Caco-2 (cell line): ENCODE data around the gene LRP1B. TPM values are rescaled to one million over a fixed set of nuclear protein-coding genes. Genes with fewer than 3 reads are reported as not detected.
"Not testable (repeated sequence)": the region's sequence is repeated elsewhere in the genome, so short reads cannot be mapped to it uniquely, and the experiment has no call there.

Experiments used
- BruUV-seq: library from RNA; stranded (reverse); fragments of 400-500 nt; replicated peaks from 2 replicates; lab custom pipeline; 2021; lab: Mats Ljungman, UMichigan
- CTCF ChIA-PET: fragments of 300-600 bp; sonication (Branson Sonifier 250); formaldehyde crosslinking; loops from one replicate; lab custom pipeline; 2022; ENCODE audit warnings: antibody characterized with exemption; lab: Charles Lee
- POLR2A ChIA-PET: fragments of 300-600 bp; sonication (Branson Sonifier 250); formaldehyde crosslinking; loops from one replicate; lab custom pipeline; 2022; ENCODE audit warnings: antibody characterized with exemption; lab: Charles Lee
- DNase-seq, 2 experiments: peaks; one replicate each; pipeline versions ENCODE4 v3.0.0 to v3.0.0-alpha.2; 2020 to 2022
- H3K27me3 ChIP-seq: replicated peaks from 2 replicates; pipeline ENCODE4 v1.6.0; 2011; ENCODE audit warnings: low read length; ENCODE audit not compliant: control insufficient read depth, insufficient read depth
- H3K36me3 ChIP-seq: 2 replicates; pipeline ENCODE4 v1.5.1; 2011; ENCODE audit warnings: low read length; ENCODE audit not compliant: control insufficient read depth, insufficient read depth
- H3K4me1 ChIP-seq: fragments of 250-450 bp; sonication (Bioruptor Pico); 2 replicates; pipeline ENCODE4 v1.5.1; 2020; ENCODE audit warnings: mild to moderate bottlenecking
- H3K4me3 ChIP-seq: 2 replicates; pipeline ENCODE4 v1.5.1; 2011; ENCODE audit warnings: low read depth, mild to moderate bottlenecking, control low read depth, low read length
- H3K9me3 ChIP-seq: fragments of 250-450 bp; sonication (Bioruptor Pico); 2 replicates; pipeline ENCODE4 v1.5.1; 2020; ENCODE audit warnings: mild to moderate bottlenecking, moderate library complexity
- H3K27ac Mint-ChIP-seq: one replicate; pipeline ENCODE4 v1.8.0; 2022; ENCODE audit warnings: mixed read lengths; ENCODE audit not compliant: unreplicated experiment
- H3K27me3 Mint-ChIP-seq: one replicate; pipeline ENCODE4 v1.8.0; 2022; ENCODE audit warnings: mixed read lengths; ENCODE audit not compliant: insufficient read depth, unreplicated experiment
- H3K36me3 Mint-ChIP-seq: one replicate; pipeline ENCODE4 v1.8.0; 2022; ENCODE audit warnings: mild to moderate bottlenecking, mixed read lengths; ENCODE audit not compliant: insufficient read depth, unreplicated experiment
- H3K4me1 Mint-ChIP-seq: one replicate; pipeline ENCODE4 v1.8.0; 2022; ENCODE audit warnings: low read depth, mixed read lengths; ENCODE audit not compliant: unreplicated experiment
- H3K4me3 Mint-ChIP-seq: one replicate; pipeline ENCODE4 v1.8.0; 2022; ENCODE audit warnings: mild to moderate bottlenecking, moderate library complexity, mixed read lengths; ENCODE audit not compliant: unreplicated experiment
- H3K9me3 Mint-ChIP-seq: one replicate; pipeline ENCODE4 v1.8.0; 2022; ENCODE audit warnings: mixed read lengths; ENCODE audit not compliant: unreplicated experiment
- intact Hi-C: fragments of 100-400 bp; cut with micrococcal nuclease; formaldehyde crosslinking; loops from one replicate; pipeline ENCODE4 v1.10.0; 2022; ENCODE audit not compliant: unreplicated experiment
- total RNA-seq: library from RNA; stranded (reverse); gene quantifications from 2 replicates; pipeline ENCODE4 v1.2.3, GENCODE V29; 2022
- TF ChIP-seq, protein P1 (sequence below), 2 experiments: fragments of 200-600 bp in 1 of 2; IDR thresholded peaks; 1 replicate in 1 of 2; 2 replicates in 1 of 2; pipeline versions ENCODE4 v1.5.1 to v1.8.0; 2011 to 2022; ENCODE audit warnings: antibody characterized with exemption in 1 of 2, control low read depth in 1 of 2, inconsistent platforms in 1 of 2, low read depth in 1 of 2, low read length in 1 of 2, mild to moderate bottlenecking in 1 of 2, moderate library complexity in 1 of 2; ENCODE audit not compliant: insufficient read depth in 1 of 2, severe bottlenecking in 1 of 2, unreplicated experiment in 1 of 2

Gene LRP1B
- total RNA-seq, 1 experiment from 2014 or later, result not detected

GRCh38 chr2:141182246-141182645, 948.6 kb downstream of the LRP1B start:
- Mint-ChIP-seq H3K9me3 (no peaks in the 10 kb centered on the region), H3K27me3 (no peaks in the 10 kb centered on the region), H3K36me3 (no peaks in the 10 kb centered on the region), H3K4me1 (no peaks in the 10 kb centered on the region), H3K4me3 (no peak overlapping the region), H3K27ac (no peak overlapping the region)
- no peaks in the 10 kb centered on the region for H3K4me1 ChIP-seq
- no TSS peak for BruUV-seq
- TF ChIP-seq, protein P1, sequence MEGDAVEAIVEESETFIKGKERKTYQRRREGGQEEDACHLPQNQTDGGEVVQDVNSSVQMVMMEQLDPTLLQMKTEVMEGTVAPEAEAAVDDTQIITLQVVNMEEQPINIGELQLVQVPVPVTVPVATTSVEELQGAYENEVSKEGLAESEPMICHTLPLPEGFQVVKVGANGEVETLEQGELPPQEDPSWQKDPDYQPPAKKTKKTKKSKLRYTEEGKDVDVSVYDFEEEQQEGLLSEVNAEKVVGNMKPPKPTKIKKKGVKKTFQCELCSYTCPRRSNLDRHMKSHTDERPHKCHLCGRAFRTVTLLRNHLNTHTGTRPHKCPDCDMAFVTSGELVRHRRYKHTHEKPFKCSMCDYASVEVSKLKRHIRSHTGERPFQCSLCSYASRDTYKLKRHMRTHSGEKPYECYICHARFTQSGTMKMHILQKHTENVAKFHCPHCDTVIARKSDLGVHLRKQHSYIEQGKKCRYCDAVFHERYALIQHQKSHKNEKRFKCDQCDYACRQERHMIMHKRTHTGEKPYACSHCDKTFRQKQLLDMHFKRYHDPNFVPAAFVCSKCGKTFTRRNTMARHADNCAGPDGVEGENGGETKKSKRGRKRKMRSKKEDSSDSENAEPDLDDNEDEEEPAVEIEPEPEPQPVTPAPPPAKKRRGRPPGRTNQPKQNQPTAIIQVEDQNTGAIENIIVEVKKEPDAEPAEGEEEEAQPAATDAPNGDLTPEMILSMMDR (IDR thresholded peaks at IDR 0.05; ENCODE audit: insufficient read depth in 1 of 2, low read depth in 1 of 2, low read length in 1 of 2, severe bottlenecking in 1 of 2, unreplicated experiment in 1 of 2), result no peak
- no peaks in the 10 kb centered on the region for H3K9me3 ChIP-seq
- no peaks in the 10 kb centered on the region for H3K27me3 ChIP-seq
- no peak for DNase-seq
- ChIA-PET CTCF (no interaction called here), POLR2A (no interaction called here)
- intact Hi-C loops, result no loop called here
- no peaks in the 10 kb centered on the region for H3K36me3 ChIP-seq
- no peak overlapping the region for H3K4me3 ChIP-seq

DNA sequence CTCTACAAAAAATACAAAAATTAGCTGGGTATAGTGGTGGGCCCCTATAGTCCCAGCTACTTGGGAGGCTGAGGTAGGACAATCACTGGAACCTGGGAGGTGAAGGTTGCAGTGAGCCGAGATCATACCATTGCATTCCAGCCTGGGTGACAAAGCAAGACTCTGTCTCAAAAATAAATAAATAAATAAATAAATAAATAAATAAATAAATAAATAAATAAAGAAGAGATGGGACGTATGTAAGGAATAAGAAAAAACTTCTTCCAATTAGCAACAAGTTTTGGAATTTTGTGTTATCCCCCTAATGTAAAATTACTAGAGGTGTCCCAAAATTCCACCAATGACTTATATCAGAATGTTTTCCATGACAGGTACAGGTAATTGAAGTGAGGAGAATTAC, 961.7 kb downstream of the LRP1B start:
- H3K27me3 ChIP-seq, H3K9me3 Mint-ChIP-seq, POLR2A ChIA-PET, CTCF ChIA-PET, H3K4me1 Mint-ChIP-seq, H3K27ac Mint-ChIP-seq, H3K4me1 ChIP-seq, H3K4me3 ChIP-seq, intact Hi-C loops, DNase-seq, H3K4me3 Mint-ChIP-seq, H3K27me3 Mint-ChIP-seq, H3K9me3 ChIP-seq, H3K36me3 ChIP-seq, H3K36me3 Mint-ChIP-seq, BruUV-seq: not testable (repeated sequence)

DNA sequence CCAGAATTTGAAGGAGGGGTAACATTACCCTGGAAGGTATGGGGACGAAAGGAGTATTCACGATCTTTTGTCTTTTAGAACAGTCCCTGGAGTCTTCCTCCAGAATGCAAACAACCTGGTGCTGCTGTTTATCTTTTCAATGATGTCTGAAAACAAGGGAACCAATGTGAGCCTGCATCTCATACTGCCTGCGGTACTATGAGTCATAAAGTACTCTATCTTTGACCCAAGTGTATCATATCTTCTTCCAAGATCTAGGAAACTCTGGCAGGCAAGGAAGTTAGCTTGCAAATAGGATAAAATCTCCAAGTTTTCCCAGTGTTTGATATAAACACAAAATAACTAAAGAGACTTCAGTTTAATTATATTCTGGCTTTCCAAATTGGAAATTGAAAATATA, 968.5 kb downstream of the LRP1B start:
- no TSS peak for BruUV-seq
- ChIA-PET POLR2A (no interaction called here), CTCF (no interaction called here)
- intact Hi-C loops, result no loop called here
- Histone ChIP-seq H3K4me3 (no peak overlapping the region), H3K9me3 (no peaks in the 10 kb centered on the region), H3K4me1 (no peaks in the 10 kb centered on the region), H3K36me3 (no peaks in the 10 kb centered on the region), H3K27me3 (no peaks in the 10 kb centered on the region)
- Mint-ChIP-seq H3K27me3 (no peaks in the 10 kb centered on the region), H3K4me3 (no peak overlapping the region), H3K9me3 (no peaks in the 10 kb centered on the region), H3K27ac (no peak overlapping the region), H3K36me3 (no peaks in the 10 kb centered on the region), H3K4me1 (no peaks in the 10 kb centered on the region)
- DNase-seq, result no peak
- TF ChIP-seq, protein P1 (IDR thresholded peaks at IDR 0.05; ENCODE audit: insufficient read depth in 1 of 2, low read depth in 1 of 2, low read length in 1 of 2, severe bottlenecking in 1 of 2, unreplicated experiment in 1 of 2), result no peak
